ENCODE data around the gene TGFBR1.

DNA sequence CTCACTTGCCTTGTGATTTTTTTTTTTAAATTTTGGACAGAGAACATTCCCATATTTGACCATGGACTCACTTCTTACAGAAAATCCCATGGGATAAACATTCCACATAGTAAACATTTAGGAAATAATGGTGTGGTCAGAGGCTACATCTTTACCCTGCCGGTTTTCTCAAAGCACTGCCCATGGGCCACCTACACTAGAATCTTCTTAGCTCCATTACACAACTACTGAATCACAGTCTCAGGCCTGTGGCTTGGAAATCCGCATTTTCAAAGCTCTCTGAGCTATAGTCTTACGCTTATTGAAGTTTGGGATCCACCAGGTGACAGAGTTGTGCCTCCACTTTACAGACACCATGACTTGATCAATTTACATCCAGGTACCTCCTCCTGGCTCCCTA, 77.4 kb downstream of the TGFBR1 start:
- no peak for TF ChIP-seq POLR2AphosphoS5 (IDR thresholded peaks at IDR 0.05; ENCODE audit: insufficient read depth in 1 of 2, low read depth in 1 of 2)
- TF ChIP-seq, protein P1, sequence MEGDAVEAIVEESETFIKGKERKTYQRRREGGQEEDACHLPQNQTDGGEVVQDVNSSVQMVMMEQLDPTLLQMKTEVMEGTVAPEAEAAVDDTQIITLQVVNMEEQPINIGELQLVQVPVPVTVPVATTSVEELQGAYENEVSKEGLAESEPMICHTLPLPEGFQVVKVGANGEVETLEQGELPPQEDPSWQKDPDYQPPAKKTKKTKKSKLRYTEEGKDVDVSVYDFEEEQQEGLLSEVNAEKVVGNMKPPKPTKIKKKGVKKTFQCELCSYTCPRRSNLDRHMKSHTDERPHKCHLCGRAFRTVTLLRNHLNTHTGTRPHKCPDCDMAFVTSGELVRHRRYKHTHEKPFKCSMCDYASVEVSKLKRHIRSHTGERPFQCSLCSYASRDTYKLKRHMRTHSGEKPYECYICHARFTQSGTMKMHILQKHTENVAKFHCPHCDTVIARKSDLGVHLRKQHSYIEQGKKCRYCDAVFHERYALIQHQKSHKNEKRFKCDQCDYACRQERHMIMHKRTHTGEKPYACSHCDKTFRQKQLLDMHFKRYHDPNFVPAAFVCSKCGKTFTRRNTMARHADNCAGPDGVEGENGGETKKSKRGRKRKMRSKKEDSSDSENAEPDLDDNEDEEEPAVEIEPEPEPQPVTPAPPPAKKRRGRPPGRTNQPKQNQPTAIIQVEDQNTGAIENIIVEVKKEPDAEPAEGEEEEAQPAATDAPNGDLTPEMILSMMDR (IDR thresholded peaks at IDR 0.05), result no peak

Measured in vagina (tissue), 2 donors.